Ecto neural progenitor cell (in vitro differentiated cells): ENCODE data around the gene PRAMEF17.
"Not testable (repeated sequence)": the region's sequence is repeated elsewhere in the genome, so short reads cannot be mapped to it uniquely, and the experiment has no call there.

Source experiments
- DNase-seq: peaks from one replicate; pipeline ENCODE4 v3.0.0-alpha.2; 2018; ENCODE audit warnings: low spot score

The PRAMEF17 gene, protein sequence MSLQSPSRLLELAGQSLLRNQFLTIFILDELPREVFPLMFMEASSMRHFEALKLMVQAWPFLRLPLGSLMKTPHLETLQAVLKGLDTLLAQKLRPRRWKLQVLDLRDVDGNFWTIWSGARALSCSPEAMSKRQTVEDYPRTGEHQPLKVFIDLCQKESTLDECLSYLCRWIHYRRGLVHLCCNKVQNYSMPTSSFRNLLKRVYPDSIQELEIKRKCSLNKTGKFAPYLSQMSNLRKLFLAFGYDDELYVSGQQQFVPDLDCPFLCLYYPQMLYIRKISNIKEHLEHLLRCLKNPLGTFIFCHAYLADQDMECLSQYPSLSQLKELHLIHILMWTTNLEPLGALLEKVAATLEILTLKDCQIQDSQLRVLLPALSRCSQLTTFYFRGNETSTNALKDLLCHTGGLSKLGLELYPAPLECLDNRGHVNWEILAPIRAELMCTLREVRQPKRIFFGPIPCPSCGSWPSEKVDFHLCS

DNA sequence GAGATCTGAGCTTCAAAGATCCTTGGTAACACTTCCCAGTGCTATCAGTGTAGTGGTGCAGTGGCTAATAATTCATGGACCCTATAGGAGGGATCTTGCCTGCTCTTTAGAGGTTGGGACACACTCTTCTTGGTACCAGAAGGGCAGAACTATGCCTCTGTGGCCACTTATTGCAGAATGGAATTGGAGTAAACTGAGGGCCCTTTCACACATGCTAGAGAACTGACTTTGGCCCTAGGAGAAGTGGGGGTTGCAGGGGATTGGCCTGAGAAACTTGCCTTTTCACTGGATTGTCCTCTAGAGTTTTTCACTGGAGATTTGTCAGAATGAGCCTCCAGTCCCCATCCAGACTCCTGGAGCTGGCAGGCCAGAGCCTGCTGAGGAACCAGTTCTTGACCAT, at the start of gene PRAMEF17:
TSS of gene PRAMEF17 (plus strand) at position 301 of the 400 bp plus-strand sequence. CDS start at position 327, 26 bp downstream.
- DNase-seq: not testable (repeated sequence)

DNA sequence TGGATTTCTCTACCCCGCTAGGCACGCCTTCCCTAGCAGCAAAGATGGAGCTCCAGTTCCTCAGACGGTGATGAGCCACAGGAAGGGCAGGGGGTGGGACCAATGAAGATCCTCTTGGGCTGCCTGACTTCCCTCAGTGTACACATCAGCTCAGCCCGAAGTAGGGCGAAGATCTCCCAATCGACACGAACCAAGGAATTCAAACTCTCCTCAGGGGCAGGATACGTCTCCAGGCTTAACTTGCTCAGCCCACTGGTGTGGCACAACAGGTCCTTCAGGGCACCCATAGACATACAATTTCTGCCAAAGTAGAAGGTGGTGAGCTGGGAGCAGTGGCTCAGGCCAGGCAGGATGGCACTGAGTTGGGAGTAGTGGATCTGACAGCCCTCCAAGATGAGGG, 46.9 kb upstream of the PRAMEF17 start:
- DNase-seq: not testable (repeated sequence)

DNA sequence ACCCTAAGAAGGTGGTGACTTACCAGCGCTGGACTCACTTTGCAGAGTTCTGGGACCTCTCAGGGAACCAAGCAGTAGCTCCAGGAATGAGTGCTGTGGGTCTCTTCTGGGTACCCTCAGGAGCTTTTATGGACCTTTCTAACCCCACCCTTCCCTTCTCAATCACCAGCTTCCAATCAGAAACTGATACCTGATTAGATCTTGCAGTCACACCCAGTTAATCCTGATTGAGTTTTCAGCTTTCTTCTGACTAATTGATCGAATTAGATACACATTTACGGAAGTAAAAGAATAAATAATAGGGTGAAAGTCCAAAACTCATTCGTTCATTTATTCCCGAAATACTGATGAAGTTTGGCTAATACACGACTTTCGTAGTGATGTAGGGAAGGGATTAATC, 42.4 kb upstream of the PRAMEF17 start, which contains the start of gene PRAMEF14:
TSS of gene PRAMEF14 (minus strand) at position 101 of the 400 bp plus-strand sequence. CDS start 1,820 bp downstream, outside the sequence.
- DNase-seq: not testable (repeated sequence)

DNA sequence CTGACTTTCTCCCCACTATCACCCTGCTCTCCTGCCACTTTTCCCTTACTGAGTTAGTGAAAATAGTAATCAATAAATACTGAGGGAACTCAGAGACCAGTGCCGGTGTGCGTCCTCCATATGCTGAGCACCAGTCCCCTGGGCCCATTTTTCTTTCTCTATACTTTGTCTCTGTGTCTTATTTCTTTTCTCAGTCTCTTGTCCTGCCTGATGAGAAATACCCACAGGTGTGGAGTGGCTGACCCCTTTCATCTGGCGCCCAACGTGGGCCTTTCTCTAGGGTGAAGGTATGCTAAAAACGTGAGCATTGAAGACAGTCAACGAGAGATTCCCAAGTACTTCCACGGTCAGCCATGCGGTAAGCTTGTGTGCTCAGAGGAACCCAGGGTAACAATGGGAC, 36.0 kb upstream of the PRAMEF17 start:
- DNase-seq: not testable (repeated sequence)

DNA sequence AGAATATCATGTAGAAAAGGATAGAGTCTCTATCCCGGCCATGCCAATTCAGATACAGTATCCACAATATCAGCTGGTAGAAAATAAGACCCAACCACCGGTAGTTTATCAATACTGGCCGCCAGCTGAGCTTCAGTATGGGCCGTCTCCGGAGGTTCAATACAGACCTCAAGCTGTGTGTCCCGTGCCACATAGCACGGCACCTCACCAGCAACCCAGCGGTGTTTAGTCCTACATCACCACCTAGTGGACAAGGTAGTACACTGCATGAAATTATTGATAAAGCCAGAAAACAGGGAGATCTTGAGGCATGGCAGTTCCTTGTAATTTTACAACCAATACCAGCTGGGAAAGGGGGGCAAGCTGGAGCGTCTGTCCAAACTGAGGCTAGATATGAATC, 35.0 kb upstream of the PRAMEF17 start:
- DNase-seq: not testable (repeated sequence)

DNA sequence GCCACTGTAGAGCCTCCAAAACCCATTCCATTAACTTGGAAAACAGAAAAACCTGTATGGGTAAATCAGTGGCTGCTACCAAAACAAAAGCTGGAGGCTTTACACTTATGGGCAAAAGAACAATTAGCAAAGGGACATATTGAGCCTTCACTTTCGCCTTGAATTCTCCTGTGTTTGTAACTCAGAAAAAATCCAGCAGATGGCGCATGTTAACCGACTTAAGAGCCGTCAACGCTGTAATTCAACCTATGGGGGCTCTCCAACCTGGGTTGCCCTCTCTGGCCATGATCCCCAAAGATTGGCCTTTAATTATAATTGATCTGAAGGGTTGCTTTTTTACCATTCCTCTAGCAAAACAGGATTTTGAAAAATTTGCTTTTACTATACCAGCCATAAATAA, 32.7 kb upstream of the PRAMEF17 start:
- DNase-seq: not testable (repeated sequence)

DNA sequence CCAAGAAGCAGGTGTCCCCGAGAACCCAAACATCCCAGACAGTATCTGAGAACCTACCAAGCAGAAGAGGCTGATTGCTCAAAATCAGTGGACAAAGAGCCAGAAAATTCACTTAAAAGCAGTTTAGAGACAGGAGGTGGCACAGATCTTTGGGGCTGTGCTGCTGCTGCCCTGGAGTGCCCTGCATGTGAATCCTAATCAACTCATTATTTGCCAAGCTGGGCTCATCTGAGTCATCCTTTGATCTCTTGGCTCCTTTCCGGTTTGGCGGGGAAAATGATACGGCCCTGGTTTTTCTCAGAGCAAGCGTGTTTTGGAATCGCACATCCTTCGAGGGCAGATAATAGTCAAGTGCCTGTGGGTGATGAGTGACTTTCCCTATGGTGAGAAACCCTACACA, 27.1 kb upstream of the PRAMEF17 start:
- DNase-seq: not testable (repeated sequence)

DNA sequence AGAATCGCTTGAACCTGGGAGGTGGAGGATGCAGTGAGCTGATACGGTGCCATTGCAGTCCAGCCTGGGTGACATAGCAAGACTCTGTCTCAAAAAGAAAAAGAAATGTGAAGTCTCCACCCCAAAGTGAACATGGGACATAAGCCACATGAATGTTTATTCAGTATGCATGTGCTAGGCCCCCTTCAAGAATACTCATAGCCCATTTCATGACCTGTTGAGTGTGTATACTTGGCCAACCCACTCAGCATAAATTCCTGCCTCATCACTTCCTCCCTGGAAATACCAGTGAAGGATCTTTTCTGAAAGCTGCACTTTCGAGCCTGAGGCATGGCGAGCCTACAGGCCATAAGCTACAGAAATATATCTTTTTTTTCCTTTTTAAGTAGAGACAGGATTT, 24.5 kb upstream of the PRAMEF17 start:
- not testable (repeated sequence) for DNase-seq

DNA sequence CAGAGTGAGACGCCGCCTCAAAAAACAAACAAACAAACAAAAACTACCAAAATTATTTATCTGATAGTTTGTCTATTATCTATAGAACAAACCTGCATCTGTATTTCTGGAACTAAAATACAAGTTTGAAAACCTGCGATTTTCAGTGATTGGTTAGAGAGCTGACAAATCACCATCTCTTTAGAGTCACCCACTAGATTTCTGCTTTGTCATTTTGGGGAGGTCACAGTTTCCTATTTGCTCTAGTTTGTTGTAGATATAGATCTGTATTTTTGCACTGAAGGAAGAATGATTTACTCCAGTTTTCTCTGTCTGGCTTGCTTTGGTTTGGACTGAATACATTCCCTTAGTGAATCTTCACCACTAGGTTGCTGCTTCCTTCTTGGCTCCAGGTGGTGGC, 22.9 kb upstream of the PRAMEF17 start:
- not testable (repeated sequence) for DNase-seq

DNA sequence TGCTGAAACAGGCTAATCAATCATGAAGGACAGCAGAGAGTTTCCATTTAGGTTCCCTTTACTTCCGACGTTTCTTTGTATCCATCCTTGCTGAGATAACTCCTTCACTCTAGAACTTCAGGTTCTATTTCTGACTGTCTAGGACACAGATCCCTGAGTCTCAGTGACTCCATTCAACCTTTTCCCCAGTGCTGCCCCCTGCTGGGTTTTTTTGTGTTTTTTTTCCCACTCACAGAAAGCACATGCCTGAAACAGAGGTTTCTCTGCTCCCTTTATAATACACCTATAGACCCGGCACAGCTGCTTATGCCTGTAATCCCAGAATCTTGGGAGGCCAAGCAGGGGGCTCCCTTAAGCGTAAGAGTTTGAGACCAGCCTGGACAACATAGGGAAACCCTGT, 20.9 kb upstream of the PRAMEF17 start:
- DNase-seq: not testable (repeated sequence)

DNA sequence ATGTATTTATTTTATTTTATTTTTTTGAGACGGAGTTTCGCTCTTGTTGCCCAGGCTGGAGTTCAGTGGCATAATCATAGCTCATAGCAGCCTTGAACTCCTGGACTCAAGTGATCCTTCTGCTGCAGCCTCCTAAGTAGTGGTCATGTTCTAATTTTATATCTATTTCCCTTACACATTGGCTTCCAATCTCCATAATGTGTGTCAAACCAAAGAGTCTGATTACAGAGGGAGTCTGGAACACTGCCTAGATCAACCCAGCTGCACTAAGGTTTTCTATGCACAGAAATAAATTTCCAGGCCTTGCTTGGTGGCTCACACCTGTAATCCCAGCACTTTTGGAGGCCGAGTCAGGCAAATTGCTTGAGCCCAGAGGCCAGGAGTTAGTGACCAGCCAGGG, 10.4 kb upstream of the PRAMEF17 start:
- not testable (repeated sequence) for DNase-seq

DNA sequence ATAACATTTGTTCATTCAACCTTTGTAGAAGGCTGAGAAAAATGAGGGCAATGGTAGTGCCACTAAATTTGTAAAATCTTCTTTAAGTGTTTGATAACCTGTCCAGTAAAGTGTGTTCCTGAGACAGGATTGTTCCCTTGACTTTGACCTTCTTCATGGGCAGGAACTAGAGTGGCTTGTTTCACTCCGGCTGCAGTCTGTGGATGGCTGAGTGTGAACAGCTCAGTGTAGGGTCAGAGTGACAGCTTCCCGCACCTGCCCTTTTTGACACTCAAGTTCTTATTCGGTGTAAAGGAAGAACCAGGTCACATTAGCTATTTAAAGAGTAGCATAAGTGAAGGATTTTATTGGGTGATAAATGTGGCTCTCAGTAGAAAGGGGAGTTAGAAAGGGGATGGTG, 9.1 kb upstream of the PRAMEF17 start:
- DNase-seq: not testable (repeated sequence)

DNA sequence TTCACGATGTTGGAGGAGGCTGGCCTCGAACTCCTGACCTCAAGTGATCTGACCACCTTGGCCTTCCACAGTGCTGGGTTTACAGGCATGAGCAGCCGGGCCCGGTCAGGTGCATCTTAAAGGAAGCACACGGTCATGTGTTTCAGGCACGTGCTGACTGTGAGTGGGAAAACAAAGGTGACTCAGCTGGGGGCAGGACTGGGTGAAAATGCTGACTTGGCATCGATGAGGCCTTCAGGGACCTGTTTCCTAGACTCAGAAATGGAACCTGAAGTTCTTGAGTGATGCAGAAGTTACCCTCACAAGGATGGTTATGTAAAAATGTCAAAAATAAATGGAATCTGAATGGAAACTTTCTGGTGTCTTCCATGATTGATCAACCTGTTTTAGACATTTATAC, 3.6 kb downstream of the PRAMEF17 start:
- not testable (repeated sequence) for DNase-seq

DNA sequence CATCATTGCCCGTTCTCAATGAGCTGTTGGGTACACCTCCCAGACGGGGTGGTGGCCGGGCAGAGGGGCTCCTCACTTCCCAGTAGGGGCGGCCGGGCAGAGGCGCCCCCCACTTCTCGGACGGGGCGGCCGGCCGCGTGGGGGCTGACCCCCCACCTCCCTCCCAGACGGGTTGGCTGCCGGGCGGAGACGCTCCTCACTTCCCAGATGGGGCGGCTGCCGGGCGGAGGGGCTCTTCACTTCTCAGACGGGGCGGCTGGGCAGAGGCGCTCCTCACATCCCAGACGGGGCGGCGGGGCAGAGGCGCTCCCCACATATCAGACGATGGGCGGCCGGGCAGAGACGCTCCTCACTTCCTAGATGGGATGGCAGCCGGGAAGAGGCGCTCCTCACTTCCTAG, 5.3 kb downstream of the PRAMEF17 start:
- DNase-seq: not testable (repeated sequence)

DNA sequence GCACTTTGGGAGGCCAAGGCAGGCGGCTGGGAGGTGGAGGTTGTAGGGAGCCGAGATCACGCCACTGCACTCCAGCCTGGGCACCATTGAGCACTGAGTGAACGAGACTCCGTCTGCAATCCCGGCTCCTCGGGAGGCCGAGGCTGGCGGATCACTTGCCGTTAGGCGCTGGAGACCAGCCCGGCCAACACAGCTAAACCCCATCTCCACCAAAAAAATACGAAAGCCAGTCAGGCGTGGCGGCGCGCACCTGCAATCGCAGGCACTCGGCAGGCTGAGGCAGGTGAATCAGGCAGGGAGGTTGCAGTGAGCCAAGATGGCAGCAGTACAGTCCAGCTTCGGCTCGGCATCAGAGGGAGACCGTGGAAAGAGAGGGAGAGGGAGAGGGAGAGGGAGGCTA, 5.9 kb downstream of the PRAMEF17 start:
- DNase-seq: not testable (repeated sequence)

DNA sequence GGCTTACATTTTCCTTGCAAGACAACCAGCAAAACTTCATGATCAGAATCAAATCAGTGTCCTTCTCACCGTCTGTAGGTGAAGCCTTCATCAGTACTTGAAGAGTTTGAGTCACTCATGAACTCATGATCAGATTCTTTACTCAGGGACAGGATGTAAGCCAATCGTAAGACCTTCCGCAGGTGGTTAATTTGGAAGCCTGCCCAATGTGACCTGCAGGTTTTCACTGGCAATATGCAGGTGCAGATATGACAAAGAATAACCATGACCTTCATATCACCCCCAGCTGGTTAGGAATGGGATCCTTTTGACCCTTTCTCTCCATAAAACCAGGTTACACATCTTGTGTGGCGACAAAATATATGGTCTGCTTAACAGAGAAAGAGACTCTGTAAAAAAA, 18.4 kb downstream of the PRAMEF17 start:
- DNase-seq: no peak

DNA sequence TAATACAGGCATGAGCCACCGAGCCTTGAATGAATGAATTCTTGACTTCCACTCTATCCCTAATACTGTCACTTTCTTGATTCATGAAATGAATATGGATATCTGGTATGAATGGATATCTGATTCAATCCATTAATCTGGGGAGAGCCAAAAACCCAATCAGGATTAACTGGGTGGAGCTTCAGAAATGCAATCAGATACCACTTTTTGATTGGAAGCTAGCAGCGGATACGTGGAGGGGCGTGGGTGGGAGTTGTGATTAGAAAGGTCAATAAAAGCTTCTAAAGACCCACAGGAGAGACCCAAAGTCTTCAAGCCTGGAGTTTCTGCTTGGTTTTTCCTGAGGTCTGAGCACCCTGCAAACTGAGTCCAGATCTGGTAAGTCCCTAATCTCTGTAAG, 20.7 kb downstream of the PRAMEF17 start, which contains the start of gene PRAMEF20:
TSS of gene PRAMEF20 (plus strand) at position 301 of the 400 bp plus-strand sequence. CDS start 5,905 bp downstream, outside the sequence.
- DNase-seq: not testable (repeated sequence)

DNA sequence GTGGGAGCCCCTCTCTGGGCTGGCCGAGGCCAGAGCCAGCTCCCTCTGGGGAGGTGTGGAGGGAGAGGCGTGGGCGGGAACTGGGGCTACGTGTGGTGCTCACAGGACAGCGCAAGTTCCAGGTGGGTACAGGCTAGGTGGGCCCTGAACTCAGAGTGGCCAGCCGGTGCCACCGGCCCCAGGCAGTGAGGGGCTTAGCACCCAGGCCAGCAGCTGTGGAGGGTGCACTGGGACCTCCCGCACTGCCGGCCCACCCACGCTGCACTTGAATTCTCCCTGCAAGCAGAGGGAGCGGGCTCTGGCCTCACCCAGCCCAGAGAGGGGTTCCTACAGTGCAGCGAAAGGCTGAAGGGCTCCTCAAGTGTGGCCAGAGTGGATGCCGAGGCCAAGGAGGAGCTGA, 41.1 kb downstream of the PRAMEF17 start:
- no peak for DNase-seq

DNA sequence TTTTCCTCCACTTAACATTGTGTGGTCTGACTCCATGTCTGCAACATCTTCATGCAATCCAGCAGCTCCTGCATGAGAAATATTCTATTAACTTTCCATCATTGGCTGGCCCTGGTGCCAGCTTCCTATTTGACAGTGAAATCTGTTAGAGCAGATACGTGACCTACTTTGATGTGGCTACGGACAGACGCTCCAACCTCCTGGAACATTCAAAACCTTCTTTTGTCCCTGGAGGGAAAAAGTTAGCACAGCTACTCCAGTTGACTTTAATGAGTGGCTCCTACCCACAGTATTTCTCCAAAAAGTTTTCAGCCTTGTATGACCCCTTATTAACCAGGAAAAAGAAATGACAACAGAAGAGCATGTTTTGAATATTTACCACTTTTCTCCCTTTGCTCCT, 42.8 kb downstream of the PRAMEF17 start:
- no peak for DNase-seq

DNA sequence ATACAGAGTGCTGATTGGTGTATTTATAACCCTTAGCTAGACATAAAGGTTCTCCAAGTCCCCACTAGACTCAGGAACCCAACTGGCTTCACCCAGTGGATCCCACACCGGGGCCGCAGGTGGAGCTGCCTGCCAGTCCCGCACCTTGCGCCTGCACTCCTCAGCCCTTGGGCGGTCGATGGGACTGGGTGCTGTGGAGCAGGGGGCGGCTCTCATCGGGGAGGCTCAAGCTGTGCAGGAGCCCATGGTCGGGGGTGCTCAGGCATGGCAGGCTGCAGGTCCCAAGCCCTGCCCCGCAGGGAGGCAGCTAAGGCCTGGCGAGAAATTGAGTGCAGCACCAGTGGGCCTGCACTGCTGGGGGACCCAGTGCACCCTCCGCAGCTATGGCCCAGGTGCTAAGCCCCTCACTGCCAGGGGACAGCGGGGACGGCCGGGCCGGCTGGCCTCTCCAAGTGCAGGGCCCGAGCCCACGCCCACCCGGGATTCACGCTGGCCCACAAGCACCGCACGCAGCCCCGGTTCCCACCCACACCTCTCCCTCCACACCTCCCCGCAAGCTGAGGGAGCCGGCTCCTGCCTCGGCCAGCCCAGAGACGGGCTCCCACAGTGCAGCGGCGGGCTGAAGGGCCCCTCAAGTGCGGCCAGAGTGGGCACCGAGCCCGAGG, 44.4 kb downstream of the PRAMEF17 start:
- DNase-seq: not testable (repeated sequence)

DNA sequence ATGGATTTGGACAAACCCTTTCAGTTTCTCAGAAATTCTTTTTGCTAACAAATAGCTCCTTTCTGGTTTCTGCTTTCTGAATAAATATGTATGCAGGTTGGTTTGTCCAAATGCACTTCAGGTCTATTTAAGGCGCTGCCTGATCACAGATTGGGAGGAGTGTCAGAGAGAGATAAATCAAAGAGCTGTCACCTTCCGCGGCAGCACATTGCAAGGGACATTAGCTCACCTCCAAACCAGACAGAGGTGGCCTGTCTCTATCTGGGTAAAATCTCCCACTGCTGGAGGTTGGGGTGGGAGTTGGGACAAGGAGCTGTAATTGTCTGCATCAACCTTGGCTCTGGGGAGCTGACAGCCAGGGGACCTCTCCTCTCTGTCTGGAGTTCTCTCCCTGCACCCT, 46.0 kb downstream of the PRAMEF17 start:
- no peak for DNase-seq

DNA sequence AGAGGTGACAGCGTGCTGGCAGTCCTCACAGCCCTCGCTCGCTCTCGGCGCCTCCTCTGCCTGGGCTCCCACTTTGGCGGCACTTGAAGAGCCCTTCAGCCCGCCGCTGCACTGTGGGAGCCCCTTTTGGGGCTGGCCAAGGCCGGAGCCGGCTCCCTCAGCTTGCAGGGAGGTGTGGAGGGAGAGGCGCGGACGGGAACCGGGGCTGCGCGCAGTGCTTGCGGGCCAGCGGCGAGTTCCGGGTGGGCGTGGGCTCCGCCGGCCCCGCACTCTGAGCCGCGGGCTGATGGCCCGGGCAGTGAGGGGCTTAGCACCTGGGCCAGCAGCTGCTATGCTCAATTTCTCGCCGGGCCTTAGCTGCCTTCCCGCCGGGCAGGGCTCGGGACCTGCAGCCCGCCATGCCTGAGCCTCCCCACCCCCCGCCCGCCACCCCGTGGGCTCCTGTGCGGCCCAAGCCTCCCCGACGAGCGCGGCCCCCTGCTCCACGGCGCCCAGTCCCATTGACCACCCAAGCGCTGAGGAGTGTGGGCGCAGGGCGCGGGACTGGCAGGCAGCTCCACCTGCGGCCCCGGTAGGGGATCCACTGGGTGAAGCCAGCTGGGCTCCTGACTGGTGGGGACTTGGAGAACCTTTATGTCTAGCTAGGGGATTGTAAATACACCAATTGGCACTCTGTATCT, 49.8 kb downstream of the PRAMEF17 start:
- DNase-seq: not testable (repeated sequence)
